DOHH2 (cell line): Measurements from ENCODE around the gene DFFB.
A peak's percentile ranks its signal among the peaks of the same experiment; 100 is the strongest.

Experiments
- H3F3A ChIP-seq: fragments of 200-600 bp; sonication (generic), shearing (Covaris generic); 2 replicates; pipeline ENCODE4 v1.6.0; 2016; ENCODE audit warnings: antibody characterized with exemption, mild to moderate bottlenecking; ENCODE audit not compliant: control insufficient read depth, insufficient read depth
- H3K27ac ChIP-seq: fragments of 200-600 bp; sonication (generic); 2 replicates; pipeline ENCODE4 v1.5.1; 2014; ENCODE audit warnings: low read depth, mild to moderate bottlenecking, low read length, moderate library complexity
- H3K27me3 ChIP-seq: fragments of 200-600 bp; sonication (generic); 2 replicates; pipeline ENCODE4 v1.6.1; 2014; ENCODE audit warnings: mild to moderate bottlenecking, low read length, mixed read lengths; ENCODE audit not compliant: control insufficient read depth
- H3K36me3 ChIP-seq: fragments of 200-600 bp; sonication (generic); 2 replicates; pipeline ENCODE4 v1.6.1; 2014; ENCODE audit warnings: mild to moderate bottlenecking, low read length, moderate library complexity, mixed read lengths; ENCODE audit not compliant: control insufficient read depth
- H3K4me1 ChIP-seq: fragments of 200-600 bp; sonication (generic); 2 replicates; pipeline ENCODE4 v1.6.1; 2014; ENCODE audit warnings: mild to moderate bottlenecking, low read length, mixed read lengths; ENCODE audit not compliant: control insufficient read depth
- H3K4me2 ChIP-seq: fragments of 200-600 bp; sonication (generic); 2 replicates; pipeline ENCODE4 v1.6.0; 2014; ENCODE audit warnings: mild to moderate bottlenecking, low read length, moderate library complexity
- H3K4me3 ChIP-seq: fragments of 200-600 bp; sonication (generic); 2 replicates; pipeline ENCODE4 v1.5.1; 2014; ENCODE audit warnings: mild to moderate bottlenecking, low read length, mixed read lengths
- H3K79me2 ChIP-seq: fragments of 200-600 bp; sonication (generic); 2 replicates; pipeline ENCODE4 v1.6.1; 2014; ENCODE audit warnings: mild to moderate bottlenecking, low read length, mixed read lengths; ENCODE audit not compliant: control insufficient read depth
- H3K9me2 ChIP-seq: fragments of 200-600 bp; sonication (generic); replicated peaks from 2 replicates; pipeline ENCODE4 v1.6.1; 2014; ENCODE audit warnings: mild to moderate bottlenecking, low read length, mixed read lengths; ENCODE audit not compliant: control insufficient read depth
- H3K9me3 ChIP-seq: fragments of 200-600 bp; sonication (generic); 2 replicates; pipeline ENCODE4 v1.6.1; 2014; ENCODE audit warnings: antibody characterized with exemption, low read length, mixed read lengths; ENCODE audit not compliant: control insufficient read depth, insufficient read depth
- H4K20me1 ChIP-seq: fragments of 200-600 bp; sonication (generic); 2 replicates; pipeline ENCODE4 v1.6.0; 2014; ENCODE audit warnings: low read depth, mild to moderate bottlenecking, antibody characterized with exemption, low read length, moderate library complexity; ENCODE audit not compliant: control insufficient read depth, insufficient read depth
- CTCF ChIP-seq: fragments of 200-600 bp; sonication (generic); IDR thresholded peaks from one replicate; pipeline ENCODE4 v1.5.1; 2014; ENCODE audit warnings: antibody characterized with exemption, mild to moderate bottlenecking, low read depth, low read length; ENCODE audit not compliant: poor library complexity, severe bottlenecking
- EZH2phosphoT487 ChIP-seq: fragments of 200-600 bp; sonication (generic); IDR thresholded peaks from 2 replicates; pipeline ENCODE4 v1.6.1; 2017; ENCODE audit warnings: borderline replicate concordance, mild to moderate bottlenecking, antibody characterized with exemption, low read length, moderate library complexity, mixed read lengths

DFFB gene

GRCh38 chr1:3852711-3853485 lies 4.4 kb upstream of the DFFB start:
- no peak overlapping the region for H3K27ac ChIP-seq
- no peak overlapping the region for H3K4me3 ChIP-seq
- no peaks in the 10 kb centered on the region for H3F3A ChIP-seq
- H3K79me2 ChIP-seq, result peaks cover 47% of the 10 kb centered on the region
- H3K4me2 ChIP-seq, result no peak overlapping the region
- no peaks in the 10 kb centered on the region for H3K27me3 ChIP-seq
- H3K9me2 ChIP-seq, result no peaks in the 10 kb centered on the region
- H3K9me3 ChIP-seq, result no peaks in the 10 kb centered on the region
- H4K20me1 ChIP-seq, result 0 out of 2 replicates have a peak, but pooled peaks cover 5% of the 10 kb centered on the region
- TF ChIP-seq CTCF (no peak), EZH2phosphoT487 (no peak)
- H3K36me3 ChIP-seq, result peaks cover 25% of the 10 kb centered on the region
- H3K4me1 ChIP-seq, result peaks cover 13% of the 10 kb centered on the region

GRCh38 chr1:3857791-3858129 lies 484 bp downstream of the DFFB start:
- H3K9me3 ChIP-seq, result no peaks in the 10 kb centered on the region
- peak overlapping the region; percentile 78 for H3K4me3 ChIP-seq
- H3K36me3 ChIP-seq, result peaks cover 2% of the 10 kb centered on the region; the same call in 1 of the 2 replicates
- peaks cover 21% of the 10 kb centered on the region for H3K4me1 ChIP-seq
- H3F3A ChIP-seq, result no peaks in the 10 kb centered on the region
- no peak for TF ChIP-seq EZH2phosphoT487
- TF ChIP-seq CTCF, result no peak
- no peaks in the 10 kb centered on the region for H3K9me2 ChIP-seq
- H3K4me2 ChIP-seq, result peak overlapping the region; percentile 94
- H4K20me1 ChIP-seq, result 0 out of 2 replicates have a peak, but pooled peaks cover 5% of the 10 kb centered on the region
- no peaks in the 10 kb centered on the region for H3K27me3 ChIP-seq
- H3K27ac ChIP-seq, result peak overlapping the region; percentile 11; the same call in 1 of the 2 replicates
- peaks cover 60% of the 10 kb centered on the region for H3K79me2 ChIP-seq

GRCh38 chr1:3858231-3858981 lies 1.1 kb downstream of the DFFB start:
- no peaks in the 10 kb centered on the region for H3F3A ChIP-seq
- H3K4me2 ChIP-seq, result peak overlapping the region; percentile 94
- H3K79me2 ChIP-seq, result peaks cover 54% of the 10 kb centered on the region
- no peaks in the 10 kb centered on the region for H3K27me3 ChIP-seq
- H3K27ac ChIP-seq, result no peak overlapping the region
- H4K20me1 ChIP-seq, result 0 out of 2 replicates have a peak, but pooled peaks cover 5% of the 10 kb centered on the region
- H3K36me3 ChIP-seq, result peaks cover 2% of the 10 kb centered on the region; the same call in 1 of the 2 replicates
- H3K4me1 ChIP-seq, result peaks cover 21% of the 10 kb centered on the region
- H3K9me2 ChIP-seq, result no peaks in the 10 kb centered on the region
- peak overlapping the region; percentile 78 for H3K4me3 ChIP-seq
- peak; percentile 13 for TF ChIP-seq CTCF
- no peak for TF ChIP-seq EZH2phosphoT487
- no peaks in the 10 kb centered on the region for H3K9me3 ChIP-seq
